ENCODE results near the gene LRRC10B.
"Not testable (repeated sequence)": the region's sequence is repeated elsewhere in the genome, so short reads cannot be mapped to it uniquely, and the experiment has no call there.

LRRC10B gene

DNA sequence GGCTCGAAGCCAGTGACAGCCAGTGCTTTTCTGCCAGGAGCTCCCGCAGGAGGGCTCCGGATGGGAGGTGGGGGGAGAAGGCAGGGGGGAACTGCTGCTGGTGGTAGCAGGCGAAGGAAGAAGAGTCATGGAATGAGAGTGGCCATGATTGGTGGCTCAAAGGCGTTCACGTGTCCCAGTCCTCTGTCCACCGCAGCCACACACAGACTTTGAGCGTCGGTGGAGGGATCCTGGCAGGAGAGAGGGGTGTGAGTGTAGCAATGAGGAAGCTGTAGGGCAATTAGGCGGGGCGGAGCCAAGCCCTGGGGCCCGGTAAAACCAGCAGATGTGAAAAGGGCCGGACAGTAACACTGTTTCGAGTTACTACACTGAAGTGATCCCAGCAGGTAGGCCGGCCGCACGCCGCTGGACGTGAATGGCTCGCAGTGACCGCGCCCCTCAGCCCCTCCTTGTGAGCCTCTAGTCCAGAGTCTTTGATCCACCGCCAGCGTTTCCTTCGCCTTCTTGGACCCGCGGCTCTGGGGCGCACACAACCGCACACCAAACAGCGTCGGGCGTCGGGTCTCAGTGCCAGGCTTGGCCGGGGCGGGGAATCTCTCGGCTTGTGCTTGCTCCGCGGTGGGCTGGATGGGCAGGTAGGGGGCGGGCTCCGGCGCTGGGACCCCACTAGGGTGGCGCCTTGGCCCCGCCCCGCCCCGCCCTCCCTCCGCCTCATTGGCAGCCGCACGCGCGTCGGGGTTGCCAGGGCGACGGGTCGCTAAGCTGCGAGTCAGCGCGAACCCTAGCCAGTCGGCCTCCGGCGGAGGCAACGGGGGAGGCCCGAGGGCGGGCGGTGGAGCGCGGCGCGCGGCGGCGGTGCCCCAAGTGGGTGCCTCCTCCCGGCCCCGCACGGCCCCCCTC is at the start of gene LRRC10B:
Gene LRRC10B (plus strand): TSS at position 788 of the 900 bp plus-strand sequence. CDS start 250 bp downstream, outside the sequence.
- H3K9ac ChIP-seq (ENCODE audit: low read length): no peak within 1 kb of the TSS
- peak within 1 kb of the TSS; percentile 70 for H3K27ac ChIP-seq (ENCODE audit: low read depth, low read length)
- peaks cover 9% of the 10 kb centered on the region for H3K27me3 ChIP-seq (ENCODE audit: control insufficient read depth, insufficient read depth, low read length)
- H3K36me3 ChIP-seq (ENCODE audit: control insufficient read depth, insufficient read depth, low read length): no peaks in the 10 kb centered on the region
- H3K4me1 ChIP-seq (ENCODE audit: control insufficient read depth, insufficient read depth, low read length): peaks cover 2% of the 10 kb centered on the region
- H3K4me3 ChIP-seq (ENCODE audit: low read length): peak within 1 kb of the TSS; percentile 52

DNA sequence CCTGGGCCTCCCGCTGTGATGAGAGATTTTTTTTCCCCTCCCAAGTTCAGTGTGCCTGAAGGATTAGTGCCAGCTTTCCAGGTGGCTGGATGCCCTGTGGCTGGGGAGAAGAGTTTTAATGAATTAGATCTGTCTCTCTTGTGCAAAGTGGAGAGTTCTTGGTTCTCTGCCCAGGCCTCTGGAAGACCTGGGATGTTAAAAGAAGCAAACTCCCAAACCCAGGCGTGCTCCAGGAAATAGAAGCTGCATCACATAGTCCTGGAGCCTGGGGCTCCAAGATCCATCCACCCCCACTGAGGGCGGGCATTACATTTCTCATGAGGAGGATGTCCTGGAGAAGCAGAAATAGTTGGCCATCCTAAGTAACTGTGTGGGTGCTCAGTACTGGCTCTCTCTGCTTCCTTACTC is 48.1 kb upstream of the LRRC10B start:
- peak overlapping the region; percentile 52 for H3K27ac ChIP-seq (ENCODE audit: low read depth, low read length)
- no peak overlapping the region for H3K4me3 ChIP-seq (ENCODE audit: low read length)
- no peak overlapping the region for H3K9ac ChIP-seq (ENCODE audit: low read length)
- H3K4me1 ChIP-seq (ENCODE audit: control insufficient read depth, insufficient read depth, low read length): peaks cover 7% of the 10 kb centered on the region
- no peaks in the 10 kb centered on the region for H3K27me3 ChIP-seq (ENCODE audit: control insufficient read depth, insufficient read depth, low read length)
- peaks cover 4% of the 10 kb centered on the region for H3K36me3 ChIP-seq (ENCODE audit: control insufficient read depth, insufficient read depth, low read length)

DNA sequence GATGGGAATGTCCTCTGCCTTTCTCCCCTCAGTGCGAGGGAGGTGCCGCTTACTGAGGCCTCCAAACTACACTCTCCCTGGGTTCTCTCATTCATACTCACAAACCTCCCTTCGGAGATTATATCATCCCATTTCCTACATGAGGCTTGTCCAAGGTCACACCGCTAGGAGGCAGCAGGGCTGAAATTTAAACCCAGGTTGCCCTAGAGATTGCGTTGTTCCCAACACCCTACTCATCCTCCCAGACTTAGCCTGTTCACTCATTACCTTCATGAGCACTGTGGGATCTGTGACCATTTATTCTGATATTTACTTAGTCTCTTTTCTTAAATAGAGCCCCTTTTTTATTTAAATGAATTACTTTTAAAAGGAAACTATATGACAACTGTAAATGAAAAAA is 47.6 kb upstream of the LRRC10B start:
- Histone ChIP-seq H3K9ac (ENCODE audit: low read length) (no peak overlapping the region), H3K4me1 (ENCODE audit: control insufficient read depth, insufficient read depth, low read length) (peaks cover 7% of the 10 kb centered on the region), H3K27ac (ENCODE audit: low read depth, low read length) (peak overlapping the region; percentile 52), H3K4me3 (ENCODE audit: low read length) (no peak overlapping the region), H3K27me3 (ENCODE audit: control insufficient read depth, insufficient read depth, low read length) (no peaks in the 10 kb centered on the region), H3K36me3 (ENCODE audit: control insufficient read depth, insufficient read depth, low read length) (no peaks in the 10 kb centered on the region)

DNA sequence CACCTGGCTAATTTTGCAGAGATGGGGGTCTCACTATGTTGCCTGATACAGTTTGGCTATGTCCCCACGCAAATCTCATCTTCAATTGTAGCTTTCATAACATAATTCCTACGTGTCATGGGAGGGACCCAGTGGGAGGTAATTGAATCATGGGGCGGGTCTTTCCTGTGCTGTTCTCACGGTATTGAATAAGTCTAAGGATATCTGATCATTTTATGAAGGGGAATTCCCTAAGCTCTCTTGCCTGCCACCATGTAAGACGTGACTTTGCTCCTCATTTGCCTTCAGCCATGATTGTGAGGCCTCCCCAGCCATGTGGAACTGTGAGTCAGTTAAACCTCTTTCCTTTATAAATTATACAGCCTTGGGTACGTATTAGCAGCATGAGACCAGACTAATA is 40.9 kb upstream of the LRRC10B start:
- not testable (repeated sequence) for H3K36me3 ChIP-seq (ENCODE audit: control insufficient read depth, insufficient read depth, low read length); H3K27ac ChIP-seq (ENCODE audit: low read depth, low read length); H3K4me3 ChIP-seq (ENCODE audit: low read length); H3K9ac ChIP-seq (ENCODE audit: low read length); H3K4me1 ChIP-seq (ENCODE audit: control insufficient read depth, insufficient read depth, low read length); H3K27me3 ChIP-seq (ENCODE audit: control insufficient read depth, insufficient read depth, low read length)

DNA sequence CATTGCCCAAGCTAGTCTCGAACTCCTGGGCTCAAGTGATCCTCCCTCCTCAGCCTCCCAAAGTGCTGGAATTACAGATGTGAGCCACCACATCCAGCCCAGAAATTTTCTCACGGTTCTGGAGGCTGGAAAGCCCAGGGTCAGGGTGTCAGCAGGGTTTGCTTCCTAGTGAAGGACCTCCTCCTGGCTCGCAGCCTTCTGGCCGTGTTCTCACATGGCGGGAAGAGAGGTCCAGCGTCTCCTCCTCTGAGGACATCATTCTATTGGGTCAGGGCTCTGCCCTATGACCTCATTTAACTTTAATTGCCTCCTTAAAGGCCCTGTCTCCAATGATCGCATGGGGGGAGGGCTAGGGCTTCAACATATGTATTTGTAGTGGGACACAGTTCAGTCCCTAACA is 40.5 kb upstream of the LRRC10B start:
- H3K27me3 ChIP-seq (ENCODE audit: control insufficient read depth, insufficient read depth, low read length): no peaks in the 10 kb centered on the region
- H3K27ac ChIP-seq (ENCODE audit: low read depth, low read length): no peak overlapping the region
- H3K9ac ChIP-seq (ENCODE audit: low read length): no peak overlapping the region
- H3K36me3 ChIP-seq (ENCODE audit: control insufficient read depth, insufficient read depth, low read length): no peaks in the 10 kb centered on the region
- no peak overlapping the region for H3K4me3 ChIP-seq (ENCODE audit: low read length)
- H3K4me1 ChIP-seq (ENCODE audit: control insufficient read depth, insufficient read depth, low read length): peaks cover 9% of the 10 kb centered on the region

DNA sequence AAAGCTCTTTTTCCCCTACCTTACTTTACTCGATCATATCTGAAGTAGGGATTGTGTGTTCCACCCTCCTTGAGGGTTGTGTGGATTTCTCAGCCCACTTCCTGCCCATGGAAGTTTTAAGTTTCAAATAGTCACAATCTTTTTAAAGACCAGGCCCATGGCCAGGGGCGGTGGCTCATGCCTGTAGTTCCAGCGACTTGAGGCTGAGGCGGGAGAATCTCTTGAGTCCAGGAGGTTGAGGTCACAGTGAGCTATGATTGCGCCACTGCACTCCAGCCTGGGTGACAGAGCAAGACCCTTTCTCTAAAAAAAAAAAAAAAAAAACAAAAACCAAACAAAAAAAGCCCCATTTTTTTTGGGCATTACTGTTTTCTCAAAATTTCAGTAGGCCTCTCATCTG is 36.3 kb upstream of the LRRC10B start:
- Histone ChIP-seq H3K9ac (ENCODE audit: low read length) (no peak overlapping the region), H3K27me3 (ENCODE audit: control insufficient read depth, insufficient read depth, low read length) (no peaks in the 10 kb centered on the region), H3K27ac (ENCODE audit: low read depth, low read length) (peak overlapping the region; percentile 78), H3K4me3 (ENCODE audit: low read length) (no peak overlapping the region), H3K36me3 (ENCODE audit: control insufficient read depth, insufficient read depth, low read length) (no peaks in the 10 kb centered on the region), H3K4me1 (ENCODE audit: control insufficient read depth, insufficient read depth, low read length) (peaks cover 9% of the 10 kb centered on the region)

DNA sequence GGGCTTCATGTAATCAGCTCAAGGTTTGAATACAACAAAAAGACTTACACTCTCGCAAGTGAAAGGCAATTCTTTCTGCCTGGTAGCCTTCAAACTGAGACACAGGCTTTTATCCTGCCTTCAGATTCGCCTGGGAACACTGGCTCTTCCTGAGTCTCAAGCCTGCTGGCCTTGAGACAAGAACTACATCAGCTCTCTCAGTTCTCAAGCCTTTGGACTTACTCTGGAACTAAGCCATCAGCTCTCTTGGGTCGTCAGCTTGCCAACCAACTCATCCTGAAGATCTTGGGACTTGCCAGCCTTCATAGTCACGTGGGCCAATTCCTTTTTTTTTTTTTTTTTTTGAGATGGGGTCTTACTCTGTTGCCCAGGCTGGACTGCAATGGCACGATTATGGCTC is 35.7 kb upstream of the LRRC10B start:
- Histone ChIP-seq H3K4me3 (ENCODE audit: low read length) (no peak overlapping the region), H3K9ac (ENCODE audit: low read length) (no peak overlapping the region)

DNA sequence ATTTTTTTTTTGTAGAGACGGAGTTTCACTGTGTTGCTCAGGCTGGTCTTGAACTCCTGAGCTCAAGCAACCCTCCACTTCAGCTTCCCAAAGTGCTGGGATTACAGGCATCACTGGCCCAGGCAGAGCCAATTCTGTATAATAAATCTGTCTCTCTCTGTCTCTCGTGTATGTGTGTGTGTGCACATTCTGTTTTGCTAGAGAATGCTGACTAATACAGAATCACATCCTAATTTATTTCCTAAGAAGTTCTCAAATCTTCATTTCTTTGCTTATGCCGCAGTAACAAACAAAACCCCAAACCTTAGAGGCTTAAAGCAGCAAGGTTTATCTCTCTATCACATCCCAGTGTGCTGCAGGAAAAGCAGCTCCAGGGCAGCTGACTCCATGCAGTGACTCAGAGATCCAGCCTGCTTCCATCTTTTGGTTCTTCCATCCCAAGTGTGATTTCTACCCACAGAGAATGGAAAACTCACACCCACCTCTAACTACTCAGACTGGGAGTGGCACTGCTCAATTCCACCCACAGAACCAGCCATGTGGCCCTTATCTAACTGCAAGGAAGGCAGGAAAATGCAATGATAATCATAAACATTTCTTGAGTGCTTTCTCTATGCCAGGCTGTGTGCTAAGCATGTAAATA is 35.1 kb upstream of the LRRC10B start:
- Histone ChIP-seq H3K4me1 (ENCODE audit: control insufficient read depth, insufficient read depth, low read length) (peaks cover 15% of the 10 kb centered on the region), H3K4me3 (ENCODE audit: low read length) (no peak overlapping the region), H3K36me3 (ENCODE audit: control insufficient read depth, insufficient read depth, low read length) (no peaks in the 10 kb centered on the region), H3K27me3 (ENCODE audit: control insufficient read depth, insufficient read depth, low read length) (no peaks in the 10 kb centered on the region), H3K9ac (ENCODE audit: low read length) (no peak overlapping the region), H3K27ac (ENCODE audit: low read depth, low read length) (no peak overlapping the region)

More for the DNA sequence above, 35.7 kb upstream of the LRRC10B start:
- Histone ChIP-seq H3K36me3 (ENCODE audit: control insufficient read depth, insufficient read depth, low read length) (no peaks in the 10 kb centered on the region), H3K4me1 (ENCODE audit: control insufficient read depth, insufficient read depth, low read length) (peaks cover 15% of the 10 kb centered on the region), H3K27ac (ENCODE audit: low read depth, low read length) (peak overlapping the region; percentile 78), H3K27me3 (ENCODE audit: control insufficient read depth, insufficient read depth, low read length) (no peaks in the 10 kb centered on the region)

DNA sequence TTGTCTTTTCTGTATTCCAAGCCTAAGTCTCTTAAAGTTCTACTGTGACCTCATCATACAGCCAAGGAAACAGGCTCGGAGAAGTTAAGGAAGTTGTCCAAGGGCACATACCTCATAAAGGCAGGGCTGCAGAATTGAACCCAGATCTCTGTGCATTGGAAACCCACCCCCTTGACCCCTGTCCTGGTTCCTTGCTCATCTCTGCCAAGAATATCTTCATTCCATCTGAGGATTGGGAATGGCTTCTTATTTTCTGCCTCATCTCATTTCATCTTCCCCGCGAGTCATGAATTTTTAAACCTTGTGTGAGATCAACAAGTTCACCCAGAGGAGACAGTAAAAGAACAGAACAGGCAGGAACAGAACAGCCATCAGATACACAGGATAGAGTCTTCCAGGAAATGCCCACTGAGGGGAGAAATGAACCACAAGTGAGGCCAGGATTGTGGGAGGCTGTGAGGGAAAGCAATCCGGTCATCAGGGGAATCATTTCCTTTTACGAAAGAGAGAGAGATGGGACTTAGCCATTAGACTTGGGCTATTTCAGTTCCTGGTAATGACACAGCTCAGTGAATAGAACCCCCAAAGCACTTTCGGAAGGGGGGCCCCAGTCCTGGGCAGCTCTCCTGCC is 34.4 kb upstream of the LRRC10B start:
- no peak overlapping the region for H3K9ac ChIP-seq (ENCODE audit: low read length)
- no peak overlapping the region for H3K27ac ChIP-seq (ENCODE audit: low read depth, low read length)
- H3K36me3 ChIP-seq (ENCODE audit: control insufficient read depth, insufficient read depth, low read length): no peaks in the 10 kb centered on the region
- peaks cover 15% of the 10 kb centered on the region for H3K4me1 ChIP-seq (ENCODE audit: control insufficient read depth, insufficient read depth, low read length)
- H3K4me3 ChIP-seq (ENCODE audit: low read length): no peak overlapping the region
- no peaks in the 10 kb centered on the region for H3K27me3 ChIP-seq (ENCODE audit: control insufficient read depth, insufficient read depth, low read length)

DNA sequence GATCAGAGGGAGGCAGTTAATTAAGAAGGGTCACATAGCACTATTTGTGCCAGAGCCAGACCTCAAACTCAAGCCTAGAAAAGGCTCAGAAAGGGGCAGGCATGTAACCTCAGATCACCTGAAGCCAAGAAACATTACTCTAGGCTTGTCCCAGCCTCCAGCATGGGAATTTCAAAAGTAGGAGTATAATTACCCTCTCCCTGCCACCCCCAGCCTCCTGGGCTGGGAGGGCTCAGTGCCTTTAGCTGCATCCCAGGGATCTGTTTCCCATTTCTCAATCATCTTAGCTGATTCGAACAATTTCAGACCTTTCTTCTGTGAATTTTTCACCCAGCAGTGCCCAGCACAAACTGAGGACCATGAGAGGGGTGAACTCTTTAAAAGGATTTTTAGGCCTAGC is 33.1 kb upstream of the LRRC10B start:
- no peaks in the 10 kb centered on the region for H3K27me3 ChIP-seq (ENCODE audit: control insufficient read depth, insufficient read depth, low read length)
- no peak overlapping the region for H3K27ac ChIP-seq (ENCODE audit: low read depth, low read length)
- H3K4me3 ChIP-seq (ENCODE audit: low read length): no peak overlapping the region
- H3K4me1 ChIP-seq (ENCODE audit: control insufficient read depth, insufficient read depth, low read length): peaks cover 15% of the 10 kb centered on the region
- H3K9ac ChIP-seq (ENCODE audit: low read length): no peak overlapping the region
- H3K36me3 ChIP-seq (ENCODE audit: control insufficient read depth, insufficient read depth, low read length): no peaks in the 10 kb centered on the region

DNA sequence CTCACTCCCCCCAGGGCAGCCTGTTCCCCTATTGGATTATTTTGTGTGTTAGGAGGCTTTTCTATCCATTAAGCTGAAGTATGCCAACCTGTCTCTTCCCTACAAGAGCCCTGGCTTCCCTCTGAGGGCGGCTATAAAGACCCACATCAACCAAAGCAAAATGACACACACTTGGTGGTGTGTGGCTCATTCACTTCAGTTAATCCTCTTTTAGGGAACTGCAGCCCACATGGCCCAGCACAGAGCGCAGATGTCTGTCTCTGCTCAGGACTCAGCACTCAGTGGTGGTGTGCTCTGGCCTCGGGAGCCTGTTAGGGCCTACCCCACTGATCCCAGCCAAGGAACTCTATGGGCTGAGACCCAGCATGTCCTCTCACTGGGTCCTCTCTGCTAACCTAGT is 32.2 kb upstream of the LRRC10B start:
- Histone ChIP-seq H3K4me1 (ENCODE audit: control insufficient read depth, insufficient read depth, low read length) (peaks cover 15% of the 10 kb centered on the region), H3K36me3 (ENCODE audit: control insufficient read depth, insufficient read depth, low read length) (no peaks in the 10 kb centered on the region), H3K4me3 (ENCODE audit: low read length) (no peak overlapping the region), H3K9ac (ENCODE audit: low read length) (no peak overlapping the region), H3K27ac (ENCODE audit: low read depth, low read length) (no peak overlapping the region), H3K27me3 (ENCODE audit: control insufficient read depth, insufficient read depth, low read length) (no peaks in the 10 kb centered on the region)

DNA sequence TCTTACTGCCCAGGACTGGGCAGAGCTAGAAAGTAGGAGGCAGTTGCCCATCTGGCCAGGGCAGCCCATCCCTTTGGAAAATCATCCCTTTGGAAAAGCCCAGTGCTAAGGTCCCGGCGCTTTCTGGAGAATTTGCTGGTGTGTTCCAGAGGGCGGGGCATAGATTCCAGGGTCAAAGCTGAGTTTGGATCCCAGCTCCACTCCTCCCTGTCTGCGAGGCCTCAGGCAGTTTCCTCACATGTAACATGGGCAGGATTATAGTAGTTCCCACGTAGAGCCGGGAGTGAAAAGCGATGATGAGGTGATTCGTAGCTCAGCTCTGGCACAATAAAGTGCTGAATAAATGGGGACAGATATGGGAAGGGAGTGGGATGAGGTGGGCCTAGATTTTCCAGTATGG is 31.4 kb upstream of the LRRC10B start:
- no peak overlapping the region for H3K9ac ChIP-seq (ENCODE audit: low read length)

More for the DNA sequence above, 31.4 kb upstream of the LRRC10B start:
- no peak overlapping the region for H3K27ac ChIP-seq (ENCODE audit: low read depth, low read length)
- H3K4me3 ChIP-seq (ENCODE audit: low read length): no peak overlapping the region
- H3K27me3 ChIP-seq (ENCODE audit: control insufficient read depth, insufficient read depth, low read length): no peaks in the 10 kb centered on the region
- no peaks in the 10 kb centered on the region for H3K36me3 ChIP-seq (ENCODE audit: control insufficient read depth, insufficient read depth, low read length)
- H3K4me1 ChIP-seq (ENCODE audit: control insufficient read depth, insufficient read depth, low read length): peaks cover 14% of the 10 kb centered on the region
